Psoas muscle (tissue), 8 donors: ENCODE measurements around the gene HEXD. TPM values are rescaled to one million over a fixed set of nuclear protein-coding genes. Genes with fewer than 3 reads are reported as not detected.

Source experiments
- ATAC-seq, 4 donors: fragments of 200-7000 bp; cut with Tn5 transposase; one replicate each; pipeline ENCODE4 v1.9.1; 2020; ENCODE audit warnings: moderate library complexity in 3 of 4, mild to moderate bottlenecking in 2 of 4
- DNase-seq, 2 donors: peaks; one replicate each; pipeline ENCODE4 v3.0.0-alpha.2; 2020
- H3K27ac ChIP-seq: fragments of 200-600 bp; one replicate; pipeline ENCODE4 v1.8.0; 2022
- H3K27me3 ChIP-seq, 3 donors: fragments of 200-600 bp in 1 of 3; one replicate each; pipeline versions ENCODE4 v1.6.1 to v1.8.0; 2013 to 2022; ENCODE audit warnings: low read length in 2 of 3, mild to moderate bottlenecking in 2 of 3, moderate library complexity in 1 of 3; ENCODE audit not compliant: insufficient read depth in 3 of 3
- H3K36me3 ChIP-seq, 2 donors: fragments of 200-600 bp in 1 of 2; one replicate each; pipeline versions ENCODE4 v1.6.1 to v1.8.0; 2013 to 2022; ENCODE audit warnings: low read depth in 1 of 2, mild to moderate bottlenecking in 1 of 2, moderate library complexity in 1 of 2; ENCODE audit not compliant: insufficient read depth in 1 of 2
- H3K4me1 ChIP-seq: fragments of 200-600 bp; one replicate; pipeline ENCODE4 v1.8.0; 2022
- H3K4me3 ChIP-seq: fragments of 200-600 bp; one replicate; pipeline ENCODE4 v1.8.0; 2022; ENCODE audit warnings: mild to moderate bottlenecking
- H3K9me3 ChIP-seq: fragments of 200-600 bp; one replicate; pipeline ENCODE4 v1.8.0; 2022
- WGBS, 3 donors: extraction: QIAGEN DNeasy Blood & Tissue Kit; methylation state at CpG; one replicate each; pipeline versions ENCODE4 v1.1.6 to v1.1.7; 2013; 5-methylcytosine and 5-hydroxymethylcytosine counted together
- intact Hi-C, 2 donors: fragments of 100-400 bp; cut with DNase I; formaldehyde crosslinking; loops; one replicate each; pipeline versions ENCODE4 v1.11.0 to v1.14.2; 2022
- polyA plus RNA-seq, 3 donors: library from polyadenylated mRNA; stranded (reverse); fragments of 200-250 nt; gene quantifications; one replicate each; pipeline ENCODE4 v1.2.3, GENCODE V29; 2013
- total RNA-seq, 4 donors: library from RNA; stranded (reverse); fragmentation: NEBNext Ultra II Directional in 2 of 4; extraction: Animal tissue kit (Norgen Biotek cat#: 25700) in 2 of 4; gene quantifications; one replicate each; pipeline versions ENCODE4 v1.2.1 to v1.2.4, GENCODE V29; 2021 to 2023
- TF ChIP-seq, protein P1 (sequence below): fragments of 200-600 bp; IDR thresholded peaks from one replicate; pipeline ENCODE4 v1.8.0; 2022; ENCODE audit warnings: antibody characterized with exemption
- donor health status: healthy with polysubstance abuse.
- donor health status: DM: no; HTN: no; CAD: no; lungs with moderate emphysema.
- donor health status: Bipolar disorder and iron deficiency.
- donor health status: healthy.
- donor health status: DM: yes; HTN: yes; CAD: no.
- donor health status: DM: no; HTN: no; CAD: no.
- donor health status: DM: no; HTN: no; CAD: no.
- donor health status: DM: yes; HTN: yes; CAD: no.

HEXD gene
- total and polyA plus RNA-seq, 7 donors: 17.4 to 29.8 (median 21.3) TPM

- peak; percentile 68 to 89 (median 88) for ATAC-seq
- peak in 1 of 2 donors; percentile 71 for DNase-seq
- WGBS, 3 donors: 27 to 35% (median 30%) methylated on average over 18 of the region's 18 CpGs
- TF ChIP-seq, protein P1, sequence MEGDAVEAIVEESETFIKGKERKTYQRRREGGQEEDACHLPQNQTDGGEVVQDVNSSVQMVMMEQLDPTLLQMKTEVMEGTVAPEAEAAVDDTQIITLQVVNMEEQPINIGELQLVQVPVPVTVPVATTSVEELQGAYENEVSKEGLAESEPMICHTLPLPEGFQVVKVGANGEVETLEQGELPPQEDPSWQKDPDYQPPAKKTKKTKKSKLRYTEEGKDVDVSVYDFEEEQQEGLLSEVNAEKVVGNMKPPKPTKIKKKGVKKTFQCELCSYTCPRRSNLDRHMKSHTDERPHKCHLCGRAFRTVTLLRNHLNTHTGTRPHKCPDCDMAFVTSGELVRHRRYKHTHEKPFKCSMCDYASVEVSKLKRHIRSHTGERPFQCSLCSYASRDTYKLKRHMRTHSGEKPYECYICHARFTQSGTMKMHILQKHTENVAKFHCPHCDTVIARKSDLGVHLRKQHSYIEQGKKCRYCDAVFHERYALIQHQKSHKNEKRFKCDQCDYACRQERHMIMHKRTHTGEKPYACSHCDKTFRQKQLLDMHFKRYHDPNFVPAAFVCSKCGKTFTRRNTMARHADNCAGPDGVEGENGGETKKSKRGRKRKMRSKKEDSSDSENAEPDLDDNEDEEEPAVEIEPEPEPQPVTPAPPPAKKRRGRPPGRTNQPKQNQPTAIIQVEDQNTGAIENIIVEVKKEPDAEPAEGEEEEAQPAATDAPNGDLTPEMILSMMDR: no peak
- Histone ChIP-seq H3K9me3 (no peaks in the 10 kb centered on the region), H3K27ac (peak overlapping the region; percentile 46), H3K27me3 (no peaks in the 10 kb centered on the region), H3K4me3 (no peak overlapping the region), H3K36me3 (peaks cover 0 to 33% of the 10 kb centered on the region in 2 donors), H3K4me1 (peaks cover 16% of the 10 kb centered on the region)
- intact Hi-C loops: no loop called here
Observed at GRCh38 chr17:82399601-82400101, 18.5 kb upstream of the HEXD start.

DNA sequence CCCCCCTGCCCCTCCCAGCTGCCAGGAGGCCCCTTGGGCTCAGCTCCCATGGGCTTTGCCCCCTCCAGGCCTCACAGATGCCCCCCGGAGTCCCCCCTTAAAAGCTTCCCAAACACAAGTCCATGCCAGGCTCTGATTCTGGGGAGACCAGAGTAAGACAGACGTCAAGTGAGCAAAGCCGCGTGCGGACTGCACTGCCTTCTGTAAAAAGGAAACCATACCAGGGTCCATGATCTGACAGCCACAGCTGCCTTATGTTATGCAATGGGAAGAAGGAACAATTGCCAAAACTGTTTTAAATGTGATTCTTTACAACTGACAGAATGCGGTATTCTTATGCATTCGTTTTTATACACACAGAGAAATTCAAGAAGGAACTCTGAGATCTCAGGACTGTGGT lies 17.9 kb upstream of the HEXD start:
- no peak for DNase-seq
- TF ChIP-seq, protein P1: no peak
- H3K36me3 ChIP-seq: peaks cover 0 to 37% of the 10 kb centered on the region in 2 donors
- ATAC-seq: peak in 3 of 4 donors; percentile 13 to 33 (median 21)
- no peaks in the 10 kb centered on the region for H3K27me3 ChIP-seq
- H3K9me3 ChIP-seq: no peaks in the 10 kb centered on the region
- H3K4me3 ChIP-seq: no peak overlapping the region
- WGBS, 3 donors: 46 to 64% (median 46%) methylated on average over 7 of the region's 7 CpGs
- H3K4me1 ChIP-seq: peaks cover 16% of the 10 kb centered on the region
- no peak overlapping the region for H3K27ac ChIP-seq
- intact Hi-C loops: no loop called here

GRCh38 chr17:82400830-82401229 lies 17.3 kb upstream of the HEXD start:
- Histone ChIP-seq H3K9me3 (no peaks in the 10 kb centered on the region), H3K36me3 (peaks cover 0 to 37% of the 10 kb centered on the region in 2 donors), H3K27me3 (no peaks in the 10 kb centered on the region), H3K27ac (no peak overlapping the region), H3K4me3 (no peak overlapping the region), H3K4me1 (peaks cover 16% of the 10 kb centered on the region)
- intact Hi-C loops: no loop called here
- TF ChIP-seq, protein P1: no peak
- ATAC-seq (no peak), DNase-seq (peak in 1 of 2 donors; percentile 47)
- 74 to 88% (median 78%) methylated on average over 19 of the region's 19 CpGs for WGBS, 3 donors

DNA sequence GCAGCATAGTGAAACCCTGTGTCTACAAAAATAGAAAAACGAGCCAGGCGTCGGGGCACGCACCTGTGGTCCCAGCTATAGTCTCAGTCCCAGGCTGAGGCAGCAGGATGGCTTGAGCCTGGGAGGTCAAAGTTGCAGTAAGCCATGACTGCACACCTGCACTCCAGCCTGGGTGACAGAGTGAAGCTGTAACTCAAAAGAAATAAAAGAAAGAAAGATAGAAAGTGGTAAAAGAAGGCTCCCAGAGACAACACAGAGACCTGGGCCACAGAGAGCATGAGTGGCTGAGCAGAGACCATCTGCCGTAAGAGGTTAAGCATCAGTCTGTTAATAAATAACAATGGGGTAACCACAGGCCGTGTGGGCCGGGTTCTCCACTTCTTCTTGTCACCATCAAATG lies 15.3 kb upstream of the HEXD start:
- peaks cover 0 to 37% of the 10 kb centered on the region in 2 donors for H3K36me3 ChIP-seq
- no peak for ATAC-seq
- H3K27me3 ChIP-seq: no peaks in the 10 kb centered on the region
- no peak overlapping the region for H3K27ac ChIP-seq
- H3K4me1 ChIP-seq: peaks cover 26% of the 10 kb centered on the region
- intact Hi-C loops: no loop called here
- TF ChIP-seq, protein P1: no peak
- no peaks in the 10 kb centered on the region for H3K9me3 ChIP-seq
- DNase-seq: no peak
- 86 to 95% (median 89%) methylated on average over 7 of the region's 7 CpGs for WGBS, 3 donors
- H3K4me3 ChIP-seq: no peak overlapping the region
